ENCODE measurements around the gene TRUB2. TPM values are rescaled to one million over a fixed set of nuclear protein-coding genes. Genes with fewer than 3 reads are reported as not detected.

TRUB2 gene
- 13.8 and 15.6 TPM in 2 replicates for total RNA-seq (2014; rRNA removed; shearing (Covaris generic))

- peak; percentile 89 for DNase-seq (ENCODE audit: low spot score)
Measured at GRCh38 chr9:128322404-128323211, at the start of gene TRUB2, which contains the start of gene COQ4. TSS of gene TRUB2 (minus strand) at chr9:128322447. CDS start at chr9:128322408, 39 bp downstream. TSS of gene COQ4 (plus strand) at chr9:128322839. CDS start at chr9:128322859, 20 bp downstream.

GRCh38 chr9:128371630-128372117 lies 49.4 kb upstream of the TRUB2 start:
- DNase-seq (ENCODE audit: low spot score), result no peak

- peak; percentile 94 for DNase-seq (ENCODE audit: low spot score)
Measured at GRCh38 chr9:128370752-128371629, 48.7 kb upstream of the TRUB2 start, which contains the start of gene URM1. TSS of gene URM1 (plus strand) at chr9:128371374. CDS start at chr9:128371381, 7 bp downstream.

- no peak for DNase-seq (ENCODE audit: low spot score)
Measured at GRCh38 chr9:128370367-128370751, 48.1 kb upstream of the TRUB2 start.

- DNase-seq (ENCODE audit: low spot score), result no peak
Measured at GRCh38 chr9:128369024-128369706, 46.9 kb upstream of the TRUB2 start.

- DNase-seq (ENCODE audit: low spot score), result no peak
Measured at GRCh38 chr9:128365525-128365924, 43.3 kb upstream of the TRUB2 start.

GRCh38 chr9:128362774-128363173 lies 40.5 kb upstream of the TRUB2 start:
- no peak for DNase-seq (ENCODE audit: low spot score)

- DNase-seq (ENCODE audit: low spot score), result peak; percentile 77
Measured at GRCh38 chr9:128361986-128362646, 39.9 kb upstream of the TRUB2 start.

GRCh38 chr9:128361296-128361985 lies 39.2 kb upstream of the TRUB2 start:
- no peak for DNase-seq (ENCODE audit: low spot score)

GRCh38 chr9:128360826-128361225 lies 38.6 kb upstream of the TRUB2 start:
- no peak for DNase-seq (ENCODE audit: low spot score)

GRCh38 chr9:128358861-128359260 lies 36.6 kb upstream of the TRUB2 start:
- no peak for DNase-seq (ENCODE audit: low spot score)

GRCh38 chr9:128358090-128358489 lies 35.8 kb upstream of the TRUB2 start:
- DNase-seq (ENCODE audit: low spot score), result no peak

GRCh38 chr9:128355451-128355850 lies 33.2 kb upstream of the TRUB2 start:
- no peak for DNase-seq (ENCODE audit: low spot score)

- DNase-seq (ENCODE audit: low spot score), result no peak
Measured at GRCh38 chr9:128349772-128350171, 27.5 kb upstream of the TRUB2 start.

- DNase-seq (ENCODE audit: low spot score), result no peak
Measured at GRCh38 chr9:128349125-128349524, 26.9 kb upstream of the TRUB2 start.

GRCh38 chr9:128344931-128345605 lies 22.8 kb upstream of the TRUB2 start:
- no peak for DNase-seq (ENCODE audit: low spot score)

- DNase-seq (ENCODE audit: low spot score), result no peak
Measured at GRCh38 chr9:128343855-128344254, 21.6 kb upstream of the TRUB2 start.

GRCh38 chr9:128342971-128343680 lies 20.9 kb upstream of the TRUB2 start:
- DNase-seq (ENCODE audit: low spot score), result no peak

- DNase-seq (ENCODE audit: low spot score), result peak; percentile 65
Measured at GRCh38 chr9:128341435-128341849, 19.2 kb upstream of the TRUB2 start.
